ENCODE results near the gene CCDC183. TPM values are rescaled to one million over a fixed set of nuclear protein-coding genes. Genes with fewer than 3 reads are reported as not detected.

Gene CCDC183
- total RNA-seq, 5 donors from 2014 or later (not counting 1 experiment from before 2014, with no cell fraction given), result 1.9 to 2.9 (median 2.3) TPM

GRCh38 chr9:136823136-136824046 lies 27.3 kb downstream of the CCDC183 start:
- Histone ChIP-seq H3K27me3 (replicated peaks in 1 of 2; ENCODE audit: control insufficient read depth in 2 of 2, extremely low read depth in 1 of 2, insufficient read depth in 2 of 2, low read length in 1 of 2) (no peaks in the 10 kb centered on the region), H3K36me3 (ENCODE audit: control insufficient read depth in 2 of 2, extremely low read depth in 1 of 2, insufficient read depth in 1 of 2, low read length in 1 of 2) (peaks cover 13 to 33% of the 10 kb centered on the region in 2 donors), H3K9me3 (no peaks in the 10 kb centered on the region), H3K4me1 (ENCODE audit: control insufficient read depth in 1 of 2, extremely low read depth in 1 of 2, insufficient read depth in 2 of 2, low read length in 2 of 2) (no peaks in the 10 kb centered on the region), H3K4me3 (ENCODE audit: control insufficient read depth in 1 of 2, extremely low read depth in 1 of 2, low read length in 1 of 2) (no peak overlapping the region), H3K27ac (ENCODE audit: low read length) (no peak overlapping the region)
- Mint-ChIP-seq H3K27me3 (no peaks in the 10 kb centered on the region), H3K9me3 (no peaks in the 10 kb centered on the region), H3K27ac (no peak overlapping the region), H3K4me3 (no peak overlapping the region), H3K4me1 (peaks cover 8 to 9% (median 8%) of the 10 kb centered on the region in 3 donors), H3K36me3 (no peaks in the 10 kb centered on the region)
- WGBS (ENCODE audit: insufficient coverage), result 97% methylated on average over 18 of the region's 30 CpGs
- DNase-seq (no peak), ATAC-seq (replicated peaks in 1 of 4) (no peak)
- CTCF ChIA-PET, result interaction anchor here in 1 of 2 donors (0.6 kb wide), 1 partner anchor 17 kb away, joined by 3 read pairs; no protein-coding TSS in a partner anchor
- POLR2A ChIA-PET, result no interaction called here

- no peaks in the 10 kb centered on the region for H3K9me3 ChIP-seq
- peaks cover 13 to 45% of the 10 kb centered on the region in 2 donors for H3K36me3 ChIP-seq (ENCODE audit: control insufficient read depth in 2 of 2, extremely low read depth in 1 of 2, insufficient read depth in 1 of 2, low read length in 1 of 2)
- CTCF ChIA-PET, result interaction anchor here in 1 of 2 donors (0.6 to 0.7 kb wide), 2 partner anchors 11 to 16 kb away, joined by 3 to 5 read pairs; no protein-coding TSS in a partner anchor
- no peak for DNase-seq
- no peaks in the 10 kb centered on the region for H3K27me3 ChIP-seq (replicated peaks in 1 of 2; ENCODE audit: control insufficient read depth in 2 of 2, extremely low read depth in 1 of 2, insufficient read depth in 2 of 2, low read length in 1 of 2)
- H3K4me1 ChIP-seq (ENCODE audit: control insufficient read depth in 1 of 2, extremely low read depth in 1 of 2, insufficient read depth in 2 of 2, low read length in 2 of 2), result no peaks in the 10 kb centered on the region
- H3K9me3 Mint-ChIP-seq, result no peaks in the 10 kb centered on the region
- H3K27ac Mint-ChIP-seq, result no peak overlapping the region
- no peaks in the 10 kb centered on the region for H3K36me3 Mint-ChIP-seq
- no peak for ATAC-seq (replicated peaks in 1 of 4)
- 90% methylated on average over 9 of the region's 21 CpGs for WGBS (ENCODE audit: insufficient coverage)
- no peak overlapping the region for H3K27ac ChIP-seq (ENCODE audit: low read length)
- H3K4me1 Mint-ChIP-seq, result peaks cover 8 to 9% (median 8%) of the 10 kb centered on the region in 3 donors
- POLR2A ChIA-PET, result no interaction called here
- no peaks in the 10 kb centered on the region for H3K27me3 Mint-ChIP-seq
- no peak overlapping the region for H3K4me3 ChIP-seq (ENCODE audit: control insufficient read depth in 1 of 2, extremely low read depth in 1 of 2, low read length in 1 of 2)
- H3K4me3 Mint-ChIP-seq, result no peak overlapping the region
These were observed 28.5 kb downstream of the CCDC183 start for GRCh38 chr9:136824496-136825225.

- ATAC-seq (replicated peaks in 1 of 4) (no peak), DNase-seq (no peak)
- 97% methylated on average over 35 of the region's 44 CpGs for WGBS (ENCODE audit: insufficient coverage)
- no peak overlapping the region for H3K27ac ChIP-seq (ENCODE audit: low read length)
- Mint-ChIP-seq H3K27ac (no peak overlapping the region), H3K27me3 (no peaks in the 10 kb centered on the region), H3K4me3 (no peak overlapping the region), H3K9me3 (no peaks in the 10 kb centered on the region), H3K36me3 (no peaks in the 10 kb centered on the region), H3K4me1 (peaks cover 6 to 7% (median 7%) of the 10 kb centered on the region in 3 donors)
- peaks cover 13 to 45% of the 10 kb centered on the region in 2 donors for H3K36me3 ChIP-seq (ENCODE audit: control insufficient read depth in 2 of 2, extremely low read depth in 1 of 2, insufficient read depth in 1 of 2, low read length in 1 of 2)
- H3K9me3 ChIP-seq, result no peaks in the 10 kb centered on the region
- ChIA-PET POLR2A (no interaction called here), CTCF (no interaction called here)
- no peak overlapping the region for H3K4me3 ChIP-seq (ENCODE audit: control insufficient read depth in 1 of 2, extremely low read depth in 1 of 2, low read length in 1 of 2)
- no peaks in the 10 kb centered on the region for H3K27me3 ChIP-seq (replicated peaks in 1 of 2; ENCODE audit: control insufficient read depth in 2 of 2, extremely low read depth in 1 of 2, insufficient read depth in 2 of 2, low read length in 1 of 2)
- H3K4me1 ChIP-seq (ENCODE audit: control insufficient read depth in 1 of 2, extremely low read depth in 1 of 2, insufficient read depth in 2 of 2, low read length in 2 of 2), result no peaks in the 10 kb centered on the region
These were observed 29.4 kb downstream of the CCDC183 start for GRCh38 chr9:136825295-136826187.

- WGBS (ENCODE audit: insufficient coverage), result 93% methylated on average over 5 of the region's 17 CpGs
- peaks cover 13 to 48% of the 10 kb centered on the region in 2 donors for H3K36me3 ChIP-seq (ENCODE audit: control insufficient read depth in 2 of 2, extremely low read depth in 1 of 2, insufficient read depth in 1 of 2, low read length in 1 of 2)
- H3K36me3 Mint-ChIP-seq, result no peaks in the 10 kb centered on the region
These were observed 30.0 kb downstream of the CCDC183 start for GRCh38 chr9:136826188-136826541.

GRCh38 chr9:136826703-136827582 lies 30.8 kb downstream of the CCDC183 start:
- no peaks in the 10 kb centered on the region for H3K27me3 ChIP-seq (replicated peaks in 1 of 2; ENCODE audit: control insufficient read depth in 2 of 2, extremely low read depth in 1 of 2, insufficient read depth in 2 of 2, low read length in 1 of 2)
- no peaks in the 10 kb centered on the region for H3K27me3 Mint-ChIP-seq

More at GRCh38 chr9:136826188-136826541, 30.0 kb downstream of the CCDC183 start:
- CTCF ChIA-PET, result no interaction called here
- no peaks in the 10 kb centered on the region for H3K9me3 ChIP-seq
- no peak for ATAC-seq (replicated peaks in 1 of 4)
- no peaks in the 10 kb centered on the region for H3K27me3 ChIP-seq (replicated peaks in 1 of 2; ENCODE audit: control insufficient read depth in 2 of 2, extremely low read depth in 1 of 2, insufficient read depth in 2 of 2, low read length in 1 of 2)
- H3K27ac Mint-ChIP-seq, result no peak overlapping the region
- H3K4me3 Mint-ChIP-seq, result no peak overlapping the region
- no peak overlapping the region for H3K27ac ChIP-seq (ENCODE audit: low read length)
- no peak overlapping the region for H3K4me3 ChIP-seq (ENCODE audit: control insufficient read depth in 1 of 2, extremely low read depth in 1 of 2, low read length in 1 of 2)
- POLR2A ChIA-PET, result no interaction called here
- no peaks in the 10 kb centered on the region for H3K27me3 Mint-ChIP-seq
- DNase-seq, result no peak
- H3K4me1 ChIP-seq (ENCODE audit: control insufficient read depth in 1 of 2, extremely low read depth in 1 of 2, insufficient read depth in 2 of 2, low read length in 2 of 2), result no peaks in the 10 kb centered on the region
- H3K4me1 Mint-ChIP-seq, result peaks cover under 1% of the 10 kb centered on the region in 3 donors
- H3K9me3 Mint-ChIP-seq, result no peaks in the 10 kb centered on the region

More at GRCh38 chr9:136826703-136827582, 30.8 kb downstream of the CCDC183 start:
- H3K9me3 Mint-ChIP-seq, result no peaks in the 10 kb centered on the region
- CTCF ChIA-PET, result no interaction called here
- DNase-seq (no peak), ATAC-seq (replicated peaks in 1 of 4) (no peak)
- Histone ChIP-seq H3K9me3 (no peaks in the 10 kb centered on the region), H3K27ac (ENCODE audit: low read length) (no peak overlapping the region), H3K36me3 (ENCODE audit: control insufficient read depth in 2 of 2, extremely low read depth in 1 of 2, insufficient read depth in 1 of 2, low read length in 1 of 2) (peaks cover 16 to 52% of the 10 kb centered on the region in 2 donors), H3K4me1 (ENCODE audit: control insufficient read depth in 1 of 2, extremely low read depth in 1 of 2, insufficient read depth in 2 of 2, low read length in 2 of 2) (no peaks in the 10 kb centered on the region), H3K4me3 (ENCODE audit: control insufficient read depth in 1 of 2, extremely low read depth in 1 of 2, low read length in 1 of 2) (no peak overlapping the region)
- no peak overlapping the region for H3K27ac Mint-ChIP-seq
- no peaks in the 10 kb centered on the region for H3K4me1 Mint-ChIP-seq
- H3K36me3 Mint-ChIP-seq, result peaks cover under 1% of the 10 kb centered on the region
- 94% methylated on average over 18 of the region's 24 CpGs for WGBS (ENCODE audit: insufficient coverage)
- POLR2A ChIA-PET, result no interaction called here
- H3K4me3 Mint-ChIP-seq, result no peak overlapping the region

All from T-cell (primary cell).